Lower lobe of right lung (tissue), 2 donors: ENCODE measurements around the gene MELTF. TPM values are rescaled to one million over a fixed set of nuclear protein-coding genes. Genes with fewer than 3 reads are reported as not detected.

Source experiments
- ATAC-seq, 2 donors: fragments of 200-7000 bp; cut with Tn5 transposase; one replicate each; pipeline ENCODE4 v1.9.1; 2020 to 2022; ENCODE audit warnings: mild to moderate bottlenecking in 2 of 2, moderate library complexity in 2 of 2
- DNase-seq: peaks from one replicate; pipeline ENCODE4 v3.0.0-alpha.2; 2020
- H3K27ac ChIP-seq: fragments of 200-600 bp; one replicate; pipeline ENCODE4 v1.8.0; 2022
- H3K27me3 ChIP-seq: fragments of 200-600 bp; one replicate; pipeline ENCODE4 v1.8.0; 2022; ENCODE audit warnings: low read depth
- H3K36me3 ChIP-seq: fragments of 200-600 bp; one replicate; pipeline ENCODE4 v1.8.0; 2022; ENCODE audit warnings: mild to moderate bottlenecking
- H3K4me1 ChIP-seq: fragments of 200-600 bp; one replicate; pipeline ENCODE4 v1.8.0; 2022
- H3K4me3 ChIP-seq: fragments of 200-600 bp; one replicate; pipeline ENCODE4 v1.8.0; 2022; ENCODE audit warnings: mild to moderate bottlenecking
- H3K9me3 ChIP-seq: fragments of 200-600 bp; one replicate; pipeline ENCODE4 v1.8.0; 2022
- CTCF ChIP-seq: fragments of 200-600 bp; IDR thresholded peaks from one replicate; pipeline ENCODE4 v1.8.0; 2022; ENCODE audit warnings: antibody characterized with exemption, mild to moderate bottlenecking
- intact Hi-C: fragments of 100-400 bp; cut with DNase I; formaldehyde crosslinking; loops from one replicate; pipeline ENCODE4 v1.11.0; 2022
- total RNA-seq: library from RNA; stranded (reverse); fragmentation: NEBNext Ultra II Directional; extraction: Animal tissue kit (Norgen Biotek cat#: 25700); gene quantifications from one replicate; pipeline ENCODE4 v1.2.1, GENCODE V29; 2021
- donor health status: DM: no; HTN: yes; CAD: no; lungs with severe emphysema.

The MELTF gene
- total RNA-seq, 1 donor from 2014 or later, result 5.2 TPM

- Histone ChIP-seq H3K36me3 (no peaks in the 10 kb centered on the region), H3K4me1 (no peaks in the 10 kb centered on the region), H3K27me3 (peaks cover 15% of the 10 kb centered on the region), H3K9me3 (peaks cover 7% of the 10 kb centered on the region), H3K4me3 (no peak overlapping the region), H3K27ac (no peak overlapping the region)
- no peak for TF ChIP-seq CTCF
- intact Hi-C loops, result no loop called here
- ATAC-seq, result no peak
- no peak for DNase-seq
Observed at GRCh38 chr3:196983186-196983585, 46.4 kb downstream of the MELTF start.

GRCh38 chr3:196981657-196982056 lies 48.0 kb downstream of the MELTF start:
- intact Hi-C loops, result no loop called here
- ATAC-seq, result no peak

GRCh38 chr3:196979545-196979944 lies 50.1 kb downstream of the MELTF start:
- Histone ChIP-seq H3K9me3 (peaks cover 7% of the 10 kb centered on the region), H3K4me1 (no peaks in the 10 kb centered on the region), H3K27ac (no peak overlapping the region), H3K4me3 (no peak overlapping the region), H3K36me3 (no peaks in the 10 kb centered on the region), H3K27me3 (no peaks in the 10 kb centered on the region)
- ATAC-seq (no peak), DNase-seq (no peak)
- TF ChIP-seq CTCF, result no peak
- intact Hi-C loops, result no loop called here

More at GRCh38 chr3:196981657-196982056, 48.0 kb downstream of the MELTF start:
- no peak for TF ChIP-seq CTCF
- H3K36me3 ChIP-seq, result no peaks in the 10 kb centered on the region
- no peak overlapping the region for H3K4me3 ChIP-seq
- H3K27me3 ChIP-seq, result peaks cover 7% of the 10 kb centered on the region
- H3K4me1 ChIP-seq, result no peaks in the 10 kb centered on the region
- DNase-seq, result no peak
- H3K9me3 ChIP-seq, result peaks cover 7% of the 10 kb centered on the region
- H3K27ac ChIP-seq, result no peak overlapping the region

GRCh38 chr3:196976941-196977340 lies 52.7 kb downstream of the MELTF start:
- intact Hi-C loops, result no loop called here

GRCh38 chr3:196975349-196975748 lies 54.3 kb downstream of the MELTF start:
- no peak for ATAC-seq
- no peak overlapping the region for H3K4me3 ChIP-seq
- no peaks in the 10 kb centered on the region for H3K36me3 ChIP-seq
- DNase-seq, result no peak
- no peaks in the 10 kb centered on the region for H3K4me1 ChIP-seq
- intact Hi-C loops, result no loop called here
- TF ChIP-seq CTCF, result no peak
- no peaks in the 10 kb centered on the region for H3K27me3 ChIP-seq
- no peaks in the 10 kb centered on the region for H3K9me3 ChIP-seq
- no peak overlapping the region for H3K27ac ChIP-seq

More at GRCh38 chr3:196976941-196977340, 52.7 kb downstream of the MELTF start:
- ATAC-seq, result no peak
- TF ChIP-seq CTCF, result no peak
- Histone ChIP-seq H3K27ac (no peak overlapping the region), H3K9me3 (no peaks in the 10 kb centered on the region), H3K4me1 (no peaks in the 10 kb centered on the region), H3K27me3 (no peaks in the 10 kb centered on the region), H3K36me3 (no peaks in the 10 kb centered on the region), H3K4me3 (no peak overlapping the region)
- DNase-seq, result no peak

GRCh38 chr3:196974661-196975060 lies 55.0 kb downstream of the MELTF start:
- DNase-seq (no peak), ATAC-seq (no peak)
- no peaks in the 10 kb centered on the region for H3K36me3 ChIP-seq
- no peaks in the 10 kb centered on the region for H3K27me3 ChIP-seq
- intact Hi-C loops, result no loop called here
- no peaks in the 10 kb centered on the region for H3K4me1 ChIP-seq
- TF ChIP-seq CTCF, result no peak
- no peaks in the 10 kb centered on the region for H3K9me3 ChIP-seq
- H3K4me3 ChIP-seq, result no peak overlapping the region
- H3K27ac ChIP-seq, result no peak overlapping the region
